ENCODE data around the gene PTPRM. TPM values are rescaled to one million over a fixed set of nuclear protein-coding genes. Genes with fewer than 3 reads are reported as not detected.

The PTPRM gene
- polyA plus RNA-seq, 1 of the 3 experiments (the other 2 are of a cell fraction): 16.0 TPM

- WGBS (ENCODE audit: low lambda C conversion rate): 56% methylated on average over 4 of the region's 4 CpGs
- Histone ChIP-seq H4K20me1 (ENCODE audit: insufficient read depth) (no peaks in the 10 kb centered on the region), H2AFZ (ENCODE audit: low read depth) (no peak overlapping the region), H3K79me2 (ENCODE audit: insufficient read depth) (no peaks in the 10 kb centered on the region), H3F3A (replicated peaks; ENCODE audit: insufficient read depth) (no peaks in the 10 kb centered on the region), H3K9ac (no peak overlapping the region), H3K36me3 (replicated peaks in 1 of 2; ENCODE audit: control insufficient read depth in 1 of 2, insufficient read depth in 2 of 2, low read length in 1 of 2) (no peaks in the 10 kb centered on the region), H3K27ac (ENCODE audit: low read depth in 2 of 2, low read length in 1 of 2) (no peak overlapping the region), H3K9me3 (no peaks in the 10 kb centered on the region), H3K4me3 (ENCODE audit: low read depth in 2 of 2, low read length in 1 of 2) (no peak overlapping the region), H3K4me2 (no peak overlapping the region), H3K9me2 (no peaks in the 10 kb centered on the region), H3K27me3 (ENCODE audit: insufficient read depth) (no peaks in the 10 kb centered on the region), H3K4me1 (ENCODE audit: control insufficient read depth in 1 of 2, insufficient read depth in 2 of 2, low read depth in 1 of 2, low read length in 1 of 2) (no peaks in the 10 kb centered on the region)
- CTCF ChIA-PET: no interaction called here
- TF ChIP-seq CHD2 (IDR thresholded peaks at IDR 0.05; ENCODE audit: low read length, partially characterized antibody) (no peak), YY1 (IDR thresholded peaks at IDR 0.05; ENCODE audit: low read depth) (no peak), PBX3 (IDR thresholded peaks at IDR 0.05) (no peak), USF2 (IDR thresholded peaks at IDR 0.05; ENCODE audit: borderline replicate concordance, low read depth, low read length) (no peak), MEF2A (IDR thresholded peaks at IDR 0.05; ENCODE audit: borderline replicate concordance, low read depth) (no peak)
- DNase-seq: no peak
- POLR2A ChIA-PET: no interaction called here
Measured at GRCh38 chr18:7678801-7679200, 111.7 kb downstream of the PTPRM start.

GRCh38 chr18:7681298-7681697 is 114.2 kb downstream of the PTPRM start:
- Histone ChIP-seq H3K9ac (no peak overlapping the region), H3K27ac (ENCODE audit: low read depth in 2 of 2, low read length in 1 of 2) (no peak overlapping the region), H3K27me3 (ENCODE audit: insufficient read depth) (no peaks in the 10 kb centered on the region), H4K20me1 (ENCODE audit: insufficient read depth) (no peaks in the 10 kb centered on the region), H3K36me3 (replicated peaks in 1 of 2; ENCODE audit: control insufficient read depth in 1 of 2, insufficient read depth in 2 of 2, low read length in 1 of 2) (no peaks in the 10 kb centered on the region), H3K4me3 (ENCODE audit: low read depth in 2 of 2, low read length in 1 of 2) (no peak overlapping the region), H3K4me2 (no peak overlapping the region), H3K9me2 (no peaks in the 10 kb centered on the region), H2AFZ (ENCODE audit: low read depth) (no peak overlapping the region), H3K4me1 (ENCODE audit: control insufficient read depth in 1 of 2, insufficient read depth in 2 of 2, low read depth in 1 of 2, low read length in 1 of 2) (no peaks in the 10 kb centered on the region; a peak in 1 of 4 replicates), H3K79me2 (ENCODE audit: insufficient read depth) (no peaks in the 10 kb centered on the region), H3K9me3 (no peaks in the 10 kb centered on the region), H3F3A (replicated peaks; ENCODE audit: insufficient read depth) (no peaks in the 10 kb centered on the region)
- no peak for DNase-seq
- TF ChIP-seq MEF2A (IDR thresholded peaks at IDR 0.05; ENCODE audit: borderline replicate concordance, low read depth): no peak
- CTCF ChIA-PET: interaction anchor here (0.6 kb wide), 1 partner anchor 557 kb away, joined by 3 read pairs; no protein-coding TSS in a partner anchor
- WGBS (ENCODE audit: low lambda C conversion rate): 58% methylated on average over 3 of the region's 3 CpGs
- POLR2A ChIA-PET: no interaction called here

GRCh38 chr18:7682321-7682720 is 115.2 kb downstream of the PTPRM start:
- DNase-seq: no peak
- H3K4me3 ChIP-seq (ENCODE audit: low read depth in 2 of 2, low read length in 1 of 2): no peak overlapping the region

More at GRCh38 chr18:7682321-7682720, 115.2 kb downstream of the PTPRM start:
- no peaks in the 10 kb centered on the region for H3K9me2 ChIP-seq
- H4K20me1 ChIP-seq (ENCODE audit: insufficient read depth): no peaks in the 10 kb centered on the region
- H3K4me2 ChIP-seq: no peak overlapping the region
- H3K36me3 ChIP-seq (replicated peaks in 1 of 2; ENCODE audit: control insufficient read depth in 1 of 2, insufficient read depth in 2 of 2, low read length in 1 of 2): no peaks in the 10 kb centered on the region
- H3K9me3 ChIP-seq: no peaks in the 10 kb centered on the region
- H2AFZ ChIP-seq (ENCODE audit: low read depth): no peak overlapping the region
- no peaks in the 10 kb centered on the region for H3K27me3 ChIP-seq (ENCODE audit: insufficient read depth)
- CTCF ChIA-PET: interaction anchor here (0.8 kb wide), 1 partner anchor 15 kb away, joined by 3 read pairs; no protein-coding TSS in a partner anchor
- no peak for TF ChIP-seq NRF1 (IDR thresholded peaks at IDR 0.05; ENCODE audit: low read depth, low read length)
- no peak for TF ChIP-seq MEF2A (IDR thresholded peaks at IDR 0.05; ENCODE audit: borderline replicate concordance, low read depth)
- TF ChIP-seq GABPA (IDR thresholded peaks at IDR 0.05; ENCODE audit: low read depth): no peak
- no peak for TF ChIP-seq TEAD4 (IDR thresholded peaks at IDR 0.05; ENCODE audit: borderline replicate concordance, insufficient read depth)
- no peak for TF ChIP-seq FOSL2 (IDR thresholded peaks at IDR 0.05; ENCODE audit: borderline replicate concordance, low read depth)
- TF ChIP-seq JUND (IDR thresholded peaks at IDR 0.05): no peak
- TF ChIP-seq USF1 (IDR thresholded peaks at IDR 0.05; ENCODE audit: borderline replicate concordance, low read depth): no peak
- no peak overlapping the region for H3K9ac ChIP-seq
- POLR2A ChIA-PET: no interaction called here
- H3K79me2 ChIP-seq (ENCODE audit: insufficient read depth): no peaks in the 10 kb centered on the region
- H3F3A ChIP-seq (replicated peaks; ENCODE audit: insufficient read depth): no peaks in the 10 kb centered on the region
- H3K27ac ChIP-seq (ENCODE audit: low read depth in 2 of 2, low read length in 1 of 2): no peak overlapping the region
- H3K4me1 ChIP-seq (ENCODE audit: control insufficient read depth in 1 of 2, insufficient read depth in 2 of 2, low read depth in 1 of 2, low read length in 1 of 2): no peaks in the 10 kb centered on the region; a peak in 1 of 4 replicates
